GM20000 (cell line): ENCODE measurements around the gene ALKBH3.

ENCODE experiments used
- DNase-seq: peaks from one replicate; pipeline ENCODE4 v3.0.0; 2012; ENCODE audit warnings: low spot score
- TF ChIP-seq, protein P1 (sequence below): IDR thresholded peaks from 2 replicates; pipeline ENCODE4 v1.5.1; 2012; ENCODE audit warnings: mild to moderate bottlenecking, control low read depth; ENCODE audit errors: extremely low read depth, missing control alignments

The ALKBH3 gene

DNA sequence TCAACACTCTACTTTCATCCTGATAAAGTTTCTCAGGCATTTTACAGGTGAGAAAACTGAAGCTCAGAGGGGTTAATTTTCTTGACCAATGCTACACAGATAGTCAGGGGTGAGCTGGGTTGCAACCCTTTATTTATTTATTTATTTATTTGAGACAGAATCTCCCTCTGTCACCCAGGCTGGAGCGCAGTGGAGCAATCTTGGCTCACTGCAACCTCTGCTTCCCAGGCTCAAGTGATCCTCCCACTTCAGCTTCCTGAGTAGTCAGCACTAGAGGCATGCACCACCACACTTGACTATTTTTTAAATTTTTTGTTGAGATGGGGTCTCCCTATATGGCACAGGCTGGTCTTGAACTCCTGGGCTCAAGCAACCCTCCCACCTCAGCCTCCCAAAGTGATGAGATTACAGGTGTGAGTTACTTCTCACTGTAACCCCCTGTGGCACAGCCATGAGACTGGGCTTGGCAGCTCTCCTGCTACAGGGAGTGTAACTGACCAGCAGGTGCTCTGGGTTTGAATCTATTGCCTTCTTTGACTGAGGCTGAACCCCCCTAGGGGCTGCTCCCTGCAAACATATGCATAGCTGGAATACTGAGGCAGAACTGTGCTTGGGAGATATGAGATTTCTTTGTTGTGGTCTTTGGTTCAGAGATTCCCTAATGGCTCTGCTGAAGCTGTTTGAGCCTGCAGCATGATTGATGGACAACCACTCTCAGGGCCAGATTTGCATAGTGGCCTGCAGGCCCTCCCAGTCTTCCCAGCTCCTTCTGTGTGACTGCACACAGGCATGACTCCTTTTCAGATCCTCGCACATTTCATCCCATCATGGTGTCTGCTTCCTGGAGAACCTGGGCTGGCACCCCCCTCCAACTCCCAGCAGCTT lies 68.0 kb downstream of the ALKBH3 start:
- DNase-seq = no peak
- TF ChIP-seq, protein P1, sequence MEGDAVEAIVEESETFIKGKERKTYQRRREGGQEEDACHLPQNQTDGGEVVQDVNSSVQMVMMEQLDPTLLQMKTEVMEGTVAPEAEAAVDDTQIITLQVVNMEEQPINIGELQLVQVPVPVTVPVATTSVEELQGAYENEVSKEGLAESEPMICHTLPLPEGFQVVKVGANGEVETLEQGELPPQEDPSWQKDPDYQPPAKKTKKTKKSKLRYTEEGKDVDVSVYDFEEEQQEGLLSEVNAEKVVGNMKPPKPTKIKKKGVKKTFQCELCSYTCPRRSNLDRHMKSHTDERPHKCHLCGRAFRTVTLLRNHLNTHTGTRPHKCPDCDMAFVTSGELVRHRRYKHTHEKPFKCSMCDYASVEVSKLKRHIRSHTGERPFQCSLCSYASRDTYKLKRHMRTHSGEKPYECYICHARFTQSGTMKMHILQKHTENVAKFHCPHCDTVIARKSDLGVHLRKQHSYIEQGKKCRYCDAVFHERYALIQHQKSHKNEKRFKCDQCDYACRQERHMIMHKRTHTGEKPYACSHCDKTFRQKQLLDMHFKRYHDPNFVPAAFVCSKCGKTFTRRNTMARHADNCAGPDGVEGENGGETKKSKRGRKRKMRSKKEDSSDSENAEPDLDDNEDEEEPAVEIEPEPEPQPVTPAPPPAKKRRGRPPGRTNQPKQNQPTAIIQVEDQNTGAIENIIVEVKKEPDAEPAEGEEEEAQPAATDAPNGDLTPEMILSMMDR = no peak

DNA sequence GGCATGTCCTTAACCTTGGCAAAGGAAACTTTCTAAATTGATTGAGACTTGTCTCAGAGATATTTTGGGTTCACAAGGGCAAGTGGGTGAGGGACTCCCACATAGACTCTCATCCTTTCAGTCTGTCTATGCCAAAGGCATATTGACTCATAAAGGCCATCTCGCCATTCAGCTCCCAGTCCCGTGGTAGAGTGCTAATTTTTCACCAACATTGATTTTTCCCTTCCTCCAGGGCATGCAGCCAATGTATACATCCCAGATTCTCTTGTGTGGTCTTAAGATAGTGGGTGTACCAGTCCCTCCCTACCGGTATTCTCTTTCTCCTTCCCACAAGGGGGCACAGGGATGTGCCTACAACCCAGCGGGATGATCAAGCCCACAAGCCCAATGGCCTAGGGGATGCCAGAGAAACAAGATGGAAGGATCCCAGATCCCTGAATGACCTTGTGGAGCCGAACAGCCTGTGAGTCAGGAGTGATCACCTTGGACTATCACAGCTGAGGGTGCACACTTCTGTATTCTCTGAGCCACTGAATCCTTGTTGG lies 69.8 kb downstream of the ALKBH3 start:
- DNase-seq = no peak
- TF ChIP-seq, protein P1 = no peak

DNA sequence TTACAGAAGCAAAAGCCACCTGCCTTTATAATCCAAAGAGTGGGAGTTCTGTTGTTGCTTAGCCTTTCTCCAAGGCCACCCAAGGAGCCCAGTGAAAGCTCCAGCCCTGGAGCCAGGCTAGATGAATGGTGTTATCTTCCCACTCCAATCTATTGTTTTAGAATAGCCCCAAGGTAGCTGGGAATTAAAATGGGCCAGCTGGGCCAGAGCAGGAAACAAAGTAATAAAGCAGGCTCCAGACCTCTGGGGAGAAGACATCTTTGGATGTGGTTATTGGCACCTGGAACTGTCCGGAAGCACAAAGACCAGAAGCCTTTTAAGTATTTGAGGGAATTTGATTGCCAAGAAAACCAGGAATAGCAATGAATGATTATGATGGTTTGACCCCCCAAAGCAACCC lies 70.6 kb downstream of the ALKBH3 start:
- no peak for DNase-seq
- TF ChIP-seq, protein P1 = no peak

DNA sequence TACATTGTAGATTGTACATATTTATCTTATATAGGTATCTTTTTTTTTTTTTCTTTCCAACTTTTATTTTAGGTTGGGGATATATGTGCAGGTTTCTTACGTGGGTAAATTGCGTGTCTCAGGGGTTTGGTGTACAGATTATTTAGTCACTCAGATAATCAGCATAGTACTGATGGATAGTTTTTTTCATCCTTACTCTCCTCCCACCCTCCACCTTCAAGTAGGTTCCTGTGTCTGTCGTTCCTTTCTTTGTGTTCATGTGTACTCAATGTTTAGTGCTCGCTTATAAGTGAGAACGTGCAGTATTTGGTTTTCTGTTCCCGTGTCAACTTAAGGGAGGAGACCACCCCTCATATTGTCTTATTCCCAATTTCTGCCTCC lies 71.4 kb downstream of the ALKBH3 start:
- DNase-seq = no peak
- TF ChIP-seq, protein P1 = no peak

DNA sequence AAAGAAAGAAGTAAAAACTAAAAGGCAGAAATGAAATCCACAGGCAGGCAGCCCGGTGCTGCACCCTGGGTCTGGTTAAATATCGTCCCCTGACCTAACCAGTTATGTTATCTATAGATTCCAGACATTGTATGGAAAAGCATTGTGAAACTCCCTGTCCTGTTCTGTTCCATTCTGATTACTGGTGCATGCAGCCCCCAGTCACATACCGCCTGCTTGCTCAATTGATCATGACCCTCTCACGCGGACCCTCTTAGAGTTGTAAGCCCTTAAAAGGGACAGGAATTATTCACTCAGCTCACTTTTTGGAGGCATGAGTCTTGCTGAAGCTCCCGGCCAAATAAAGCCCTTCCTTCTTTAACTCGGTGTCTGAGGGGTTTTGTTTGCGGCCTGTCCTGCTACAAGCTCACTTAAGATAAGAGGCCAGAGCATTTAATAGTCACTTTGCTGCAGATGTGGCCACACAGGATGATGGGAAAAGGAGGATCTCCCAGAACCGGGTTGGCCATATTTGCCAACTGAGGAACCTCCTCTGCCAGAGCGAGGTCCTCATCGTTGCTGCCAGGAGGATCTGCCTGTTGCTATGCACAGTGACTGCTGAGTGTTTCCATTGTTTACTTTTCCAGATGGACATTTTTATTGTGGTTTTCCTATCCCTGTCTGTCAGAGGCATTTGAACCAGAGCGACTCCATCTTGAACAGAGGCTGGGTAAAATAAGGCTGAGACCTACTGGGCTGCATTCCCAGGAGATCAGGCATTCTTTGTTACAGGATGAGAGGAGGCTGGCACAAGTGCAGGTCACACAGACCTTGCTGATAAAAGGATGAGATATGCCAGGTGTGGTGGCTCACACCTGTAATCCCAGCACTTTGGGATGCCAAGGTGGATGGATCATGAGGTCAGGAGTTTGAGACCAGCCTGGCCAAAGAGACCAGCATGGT lies 72.0 kb downstream of the ALKBH3 start:
- DNase-seq = no peak
- TF ChIP-seq, protein P1 = no peak

DNA sequence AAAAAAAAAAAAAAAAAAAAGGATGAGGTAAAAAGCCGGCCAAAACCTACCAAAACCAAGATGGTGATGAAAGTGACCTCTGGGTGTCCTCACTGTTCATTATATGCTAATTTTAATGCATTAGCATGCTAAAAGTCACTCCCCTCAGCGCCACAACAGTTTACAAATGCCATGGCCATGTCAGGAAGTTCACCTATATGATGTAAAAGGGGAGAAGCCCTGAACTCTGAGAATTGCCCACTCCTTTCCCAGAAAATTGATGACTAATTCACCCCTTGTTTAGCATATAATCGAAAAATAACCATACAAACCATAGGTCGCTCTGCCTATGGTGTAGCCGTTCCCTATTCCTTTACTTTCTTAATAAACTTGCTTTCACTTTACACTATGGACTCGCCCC lies 72.9 kb downstream of the ALKBH3 start:
- no peak for DNase-seq
- TF ChIP-seq, protein P1 = no peak

DNA sequence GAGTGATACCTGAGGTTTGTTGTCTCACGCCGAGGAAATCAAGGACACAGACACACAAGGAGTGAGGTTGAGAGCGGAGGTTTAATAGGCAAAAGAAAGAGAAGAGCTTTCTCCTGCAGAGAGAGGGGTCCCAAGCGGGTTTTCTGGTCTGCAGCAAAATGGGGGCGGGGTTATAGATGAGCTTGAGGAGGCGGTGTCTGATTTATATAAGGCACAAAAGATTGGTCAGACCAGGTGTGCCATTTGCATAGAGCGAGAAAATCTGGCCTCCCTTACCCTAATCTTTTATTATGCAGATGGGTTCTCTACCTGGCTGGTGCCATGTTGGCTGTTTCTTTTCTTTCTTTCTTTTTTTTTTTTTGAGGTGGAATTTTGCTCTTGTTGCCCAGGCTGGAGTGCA lies 73.6 kb downstream of the ALKBH3 start:
- TF ChIP-seq, protein P1 = no peak
- no peak for DNase-seq
